NK-92 (cell line): ENCODE measurements around the gene EFCAB13.
"Not testable (repeated sequence)": the region's sequence is repeated elsewhere in the genome, so short reads cannot be mapped to it uniquely, and the experiment has no call there.

Experiments used
- DNase-seq: peaks from one replicate; lab custom pipeline; 2025; ENCODE audit not compliant: unreplicated experiment; lab: John Stamatoyannopoulos, UW

Gene EFCAB13

DNA sequence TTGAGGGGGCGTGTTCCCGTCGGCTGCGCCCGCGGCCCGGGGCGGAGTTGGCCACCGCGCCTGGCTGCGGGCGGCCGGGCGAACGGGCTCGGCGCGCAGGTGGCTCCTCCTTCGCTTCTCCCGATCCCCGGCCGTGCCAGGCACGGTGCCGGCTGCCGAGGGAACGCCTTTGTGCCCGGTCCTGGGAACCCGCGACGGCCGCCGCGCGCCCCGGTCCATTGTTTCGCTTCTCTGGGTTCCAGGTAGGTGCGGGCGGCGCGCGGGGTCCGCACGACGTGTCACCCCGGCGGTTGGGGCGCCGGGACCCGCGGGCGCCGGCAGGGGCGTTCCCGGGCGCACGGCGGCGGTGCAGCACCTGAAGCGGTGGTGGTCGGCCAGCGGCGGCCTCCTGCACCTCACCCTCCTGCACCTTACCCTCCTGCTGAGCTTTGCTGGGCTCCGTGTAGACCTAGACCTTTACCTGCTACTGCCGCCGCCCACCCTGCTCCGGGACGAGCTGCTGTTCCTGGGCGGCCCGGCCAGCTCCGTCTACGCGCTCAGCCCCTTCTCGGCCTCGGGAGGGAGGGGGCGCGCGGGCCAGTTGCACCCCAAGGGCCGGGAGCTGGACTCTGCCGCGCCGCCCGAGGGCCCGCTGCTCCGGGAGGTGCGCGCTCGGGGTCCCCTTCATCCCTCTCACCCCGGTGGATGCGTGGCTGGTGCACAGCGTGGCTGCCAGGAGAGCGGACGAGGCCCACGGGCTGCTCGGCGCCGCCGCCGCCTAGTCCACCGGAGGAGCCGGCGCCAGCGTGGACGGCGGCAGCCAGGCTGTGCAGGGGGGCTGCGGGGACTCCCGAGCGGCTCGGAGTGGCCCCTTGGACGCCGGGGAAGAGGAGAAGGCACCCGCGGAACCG is 99.9 kb downstream of the EFCAB13 start:
- DNase-seq, result no peak

DNA sequence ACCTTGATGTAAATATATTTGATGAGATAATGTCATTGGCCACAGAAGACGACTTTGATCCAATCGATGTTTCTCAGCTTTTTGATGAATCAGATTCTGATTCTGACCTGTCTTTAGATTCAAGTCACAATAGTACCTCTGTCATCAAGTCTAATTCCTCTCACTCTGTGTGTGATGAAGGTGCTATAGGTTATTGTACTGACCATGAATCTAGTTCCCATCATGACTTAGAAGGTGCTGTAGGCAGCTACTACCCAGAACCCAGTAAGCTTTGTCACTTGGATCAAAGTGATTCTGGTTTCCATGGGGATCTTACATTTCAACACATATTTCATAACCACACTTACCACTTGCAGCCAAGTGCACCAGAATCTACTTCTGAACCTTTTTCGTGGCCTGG is 101.5 kb downstream of the EFCAB13 start:
- DNase-seq, result not testable (repeated sequence)

DNA sequence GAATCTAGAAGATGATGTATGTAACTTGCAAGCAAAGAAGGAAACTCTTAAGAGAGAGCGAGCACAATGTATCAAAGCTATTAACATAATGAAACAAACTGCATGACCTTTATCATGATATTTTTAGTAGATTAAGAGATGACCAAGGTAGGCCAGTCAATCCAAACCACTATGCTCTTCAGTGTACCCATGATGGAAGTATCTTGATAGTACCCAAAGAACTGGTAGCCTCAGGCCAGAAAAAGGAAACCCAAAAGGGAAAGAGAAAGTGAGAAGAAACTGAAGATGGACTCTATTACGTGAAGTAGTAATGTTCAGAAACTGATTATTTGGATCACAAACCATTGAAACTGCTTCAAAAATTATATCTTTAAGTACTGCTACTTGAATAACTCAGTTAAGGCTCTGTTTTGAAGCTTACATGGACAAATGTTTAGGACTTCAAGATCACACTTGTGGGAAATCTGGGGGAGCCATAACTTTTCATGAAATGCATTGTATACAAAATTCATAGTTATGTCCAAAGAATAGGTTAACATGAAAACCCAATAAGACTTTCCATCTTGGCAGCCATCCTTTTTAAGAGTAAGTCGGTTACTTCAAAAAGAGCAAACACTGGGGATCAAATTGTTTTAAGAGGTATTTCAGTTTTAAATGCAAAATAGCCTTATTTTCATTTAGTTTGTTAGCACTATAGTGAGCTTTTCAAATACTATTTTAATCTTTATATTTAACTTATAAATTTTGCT is 102.3 kb downstream of the EFCAB13 start:
- not testable (repeated sequence) for DNase-seq

DNA sequence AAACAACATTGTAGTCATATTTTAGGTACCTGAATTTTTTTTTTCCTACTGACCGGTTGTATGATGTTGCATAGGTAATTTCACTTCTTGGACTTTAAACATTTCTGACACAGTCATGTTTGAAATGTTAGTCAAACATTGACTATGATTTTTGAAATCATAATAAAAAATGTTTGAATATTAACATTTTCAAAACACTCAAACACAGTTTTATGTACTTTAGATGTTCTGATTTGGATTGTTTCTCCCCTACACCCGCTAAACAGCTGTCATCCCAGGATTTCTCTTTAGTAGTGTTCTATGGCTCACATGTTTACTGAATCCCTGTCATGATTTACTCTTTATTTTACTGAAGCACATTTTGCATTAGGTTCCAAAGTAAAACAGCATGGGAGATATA is 104.2 kb downstream of the EFCAB13 start:
- DNase-seq, result no peak

DNA sequence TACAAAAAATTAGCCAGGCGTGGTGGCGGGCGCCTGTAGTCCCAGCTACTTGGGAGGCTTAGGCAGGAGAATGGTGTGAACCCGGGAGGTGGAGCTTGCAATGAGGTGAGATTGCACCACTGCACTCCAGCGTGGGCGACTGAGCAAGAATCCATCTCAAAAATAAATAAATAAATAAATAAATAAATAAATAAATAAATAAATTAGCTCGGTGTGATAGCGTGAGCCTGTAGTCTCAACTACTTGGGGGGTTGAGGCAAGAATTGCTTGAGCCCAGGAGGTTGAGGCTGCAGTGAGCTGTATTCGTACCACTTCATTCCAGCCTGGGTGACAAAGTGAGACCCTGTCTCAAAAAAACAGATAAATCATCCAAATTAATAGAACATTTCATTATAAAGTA is 108.5 kb downstream of the EFCAB13 start:
- not testable (repeated sequence) for DNase-seq

DNA sequence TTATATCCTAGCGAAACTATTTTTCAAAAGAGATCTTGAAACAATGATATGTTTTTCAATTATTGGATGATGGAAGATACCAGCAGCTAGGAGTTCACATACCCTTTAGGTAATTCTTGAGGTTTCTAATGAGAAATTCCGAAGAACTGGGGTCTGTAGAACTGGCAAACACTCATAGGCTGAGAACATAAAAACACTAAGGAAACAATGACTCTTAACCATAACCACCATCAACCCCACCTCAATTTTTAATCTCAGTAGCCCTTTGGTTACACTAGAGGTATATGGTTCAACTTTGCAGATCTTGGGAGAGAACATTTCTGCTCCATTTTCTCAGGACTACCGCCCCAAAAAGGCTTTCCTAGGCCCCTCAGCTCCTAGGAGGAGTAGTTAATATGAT is 141.4 kb downstream of the EFCAB13 start:
- DNase-seq, result no peak

DNA sequence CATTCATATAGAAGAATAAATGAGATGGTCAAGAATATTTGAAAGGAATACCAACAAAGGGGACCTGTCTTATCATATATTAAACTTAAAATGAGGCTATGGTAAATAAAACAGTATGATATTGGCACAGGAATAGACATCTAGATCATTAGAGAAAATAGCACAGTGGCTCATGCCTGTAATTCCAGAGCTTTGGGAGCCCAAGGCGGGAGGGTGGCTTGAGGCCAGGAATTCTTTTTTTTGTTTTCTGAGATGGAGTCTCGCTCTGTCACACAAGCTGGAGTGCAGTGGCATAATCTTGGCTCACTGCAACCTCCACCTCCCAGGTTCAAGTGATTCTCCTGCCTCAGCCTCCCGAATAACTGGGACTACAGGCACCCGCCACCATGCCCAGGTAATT is 143.2 kb downstream of the EFCAB13 start:
- DNase-seq, result not testable (repeated sequence)

DNA sequence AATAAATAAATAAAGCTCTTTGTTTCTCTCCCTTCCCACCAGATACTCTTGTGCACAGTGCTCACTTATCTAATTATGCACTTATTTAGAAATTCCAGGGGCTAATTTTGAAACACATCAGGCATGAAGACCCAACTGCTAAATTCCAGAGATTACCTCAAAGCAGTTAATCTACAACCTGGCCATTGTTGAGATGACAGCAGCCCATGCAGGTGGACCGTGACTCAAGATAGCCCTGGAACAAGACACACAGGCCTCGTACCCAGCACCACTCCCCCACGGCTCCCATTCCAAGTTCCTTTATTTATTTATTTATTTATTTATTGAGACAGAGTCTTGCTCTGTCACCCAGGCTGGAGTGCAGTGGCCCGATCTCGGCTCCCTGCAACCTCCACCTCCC is 147.1 kb downstream of the EFCAB13 start:
- DNase-seq, result no peak

DNA sequence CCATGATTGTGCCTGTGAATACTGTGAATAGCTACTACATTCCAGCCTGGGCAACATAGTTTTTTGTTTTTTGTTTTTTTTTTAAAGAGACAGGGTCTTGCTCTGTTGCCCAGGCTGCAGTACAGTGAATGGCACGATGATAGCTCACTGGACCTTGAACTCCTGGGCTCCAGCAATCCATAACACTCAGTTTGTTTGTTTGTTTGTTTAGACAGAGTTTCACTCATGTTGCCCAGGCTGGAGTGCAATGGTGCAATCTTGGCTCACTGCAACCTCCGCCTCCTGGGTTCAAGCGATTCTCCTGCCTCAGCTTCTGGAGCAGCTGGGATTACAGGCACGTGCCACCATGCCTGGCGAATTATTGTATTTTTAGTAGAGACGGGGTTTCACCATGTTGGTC is 148.3 kb downstream of the EFCAB13 start:
- DNase-seq, result not testable (repeated sequence)
